Fibroblast of skin of back (primary cell): ENCODE data around the gene SDC4.
A peak's percentile ranks its signal among the peaks of the same experiment; 100 is the strongest.

Experiments used
- DNase-seq: peaks from one replicate; pipeline ENCODE4 v3.0.0-alpha.2; 2013

SDC4 gene

DNA sequence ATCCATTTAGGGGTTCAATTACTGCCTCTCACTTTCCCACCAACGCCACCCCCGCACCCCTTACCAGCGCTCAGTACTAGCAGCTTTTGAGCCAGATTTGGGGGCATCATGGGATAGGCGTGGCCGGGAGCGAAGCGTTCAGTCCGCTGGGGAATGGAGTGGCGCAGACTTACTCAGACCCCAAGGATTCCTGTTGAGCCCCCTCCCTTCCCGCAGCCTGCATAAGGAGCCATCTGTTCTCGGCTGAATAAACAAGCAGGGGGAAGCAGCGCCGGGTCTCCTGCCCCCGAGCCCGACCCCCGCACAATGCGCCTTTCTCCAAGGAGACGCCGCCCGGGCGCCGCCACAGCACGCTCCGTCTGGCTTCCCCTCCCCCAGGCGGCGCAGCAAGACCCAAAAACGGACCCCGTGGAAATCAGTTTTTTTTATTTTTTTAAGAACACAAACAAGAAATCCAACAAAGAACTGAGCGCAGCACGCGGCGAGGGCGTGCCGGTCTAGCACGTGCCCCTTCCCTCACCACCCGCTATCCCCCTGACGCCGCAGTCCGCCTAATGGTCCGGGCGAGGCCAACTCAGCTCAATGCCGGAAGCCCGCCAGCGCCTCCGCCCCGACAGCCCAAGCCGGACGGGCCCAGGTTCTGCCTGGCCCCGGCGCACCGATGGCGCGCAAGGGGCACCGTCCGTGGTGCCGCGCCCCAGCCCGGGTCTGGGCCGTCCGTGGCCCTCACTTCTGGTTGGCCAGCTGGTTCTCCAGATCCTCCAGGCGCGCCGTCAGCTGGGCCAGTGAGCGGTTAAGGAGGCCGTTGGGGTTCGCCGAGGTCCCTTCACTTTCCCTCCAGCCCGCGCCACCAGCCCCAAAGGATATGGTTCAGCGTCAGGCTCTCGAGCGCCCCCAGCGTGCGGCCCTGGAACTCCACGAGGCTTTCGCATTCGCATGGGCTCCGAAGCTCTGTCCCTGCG lies 54.9 kb downstream of the SDC4 start:
- peak; percentile 73 for DNase-seq

DNA sequence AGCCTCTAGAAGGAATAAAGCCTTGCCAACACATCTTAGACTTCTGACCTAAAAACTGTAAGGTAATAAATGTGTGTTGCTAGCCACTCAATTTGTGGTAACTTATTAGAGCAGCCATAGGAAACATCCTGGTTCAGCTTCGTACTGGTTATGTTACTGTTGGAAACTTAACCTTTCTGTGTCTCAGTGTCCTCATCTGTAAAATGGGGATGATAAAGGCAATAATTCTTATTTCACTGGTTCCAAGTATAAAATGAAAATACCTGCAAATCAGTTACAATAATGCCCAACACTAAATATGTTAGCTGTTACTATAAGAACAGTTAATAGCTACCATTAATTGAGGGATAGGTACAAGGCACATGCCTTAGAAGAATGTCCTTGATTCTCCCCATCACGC lies 55.9 kb downstream of the SDC4 start:
- no peak for DNase-seq

DNA sequence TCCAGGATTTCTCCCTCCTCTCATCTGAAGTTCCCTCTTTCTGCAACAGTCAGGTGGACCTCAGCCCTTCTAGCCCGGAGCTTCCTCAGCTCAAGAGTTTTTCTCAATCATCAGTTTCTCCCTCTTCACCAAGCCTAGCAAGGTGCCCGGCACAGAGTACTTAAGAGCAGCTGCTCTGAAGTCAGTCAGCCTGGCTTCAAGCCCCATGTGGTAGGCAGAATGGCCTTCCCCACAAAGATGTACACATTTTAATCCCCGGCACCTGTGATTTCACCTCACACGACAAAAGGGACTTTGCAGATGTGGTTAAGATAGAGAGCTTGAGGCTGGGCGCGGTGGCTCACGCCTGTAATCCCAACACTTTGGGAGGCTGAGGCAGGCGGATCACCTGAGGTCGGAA lies 56.7 kb downstream of the SDC4 start:
- no peak for DNase-seq

DNA sequence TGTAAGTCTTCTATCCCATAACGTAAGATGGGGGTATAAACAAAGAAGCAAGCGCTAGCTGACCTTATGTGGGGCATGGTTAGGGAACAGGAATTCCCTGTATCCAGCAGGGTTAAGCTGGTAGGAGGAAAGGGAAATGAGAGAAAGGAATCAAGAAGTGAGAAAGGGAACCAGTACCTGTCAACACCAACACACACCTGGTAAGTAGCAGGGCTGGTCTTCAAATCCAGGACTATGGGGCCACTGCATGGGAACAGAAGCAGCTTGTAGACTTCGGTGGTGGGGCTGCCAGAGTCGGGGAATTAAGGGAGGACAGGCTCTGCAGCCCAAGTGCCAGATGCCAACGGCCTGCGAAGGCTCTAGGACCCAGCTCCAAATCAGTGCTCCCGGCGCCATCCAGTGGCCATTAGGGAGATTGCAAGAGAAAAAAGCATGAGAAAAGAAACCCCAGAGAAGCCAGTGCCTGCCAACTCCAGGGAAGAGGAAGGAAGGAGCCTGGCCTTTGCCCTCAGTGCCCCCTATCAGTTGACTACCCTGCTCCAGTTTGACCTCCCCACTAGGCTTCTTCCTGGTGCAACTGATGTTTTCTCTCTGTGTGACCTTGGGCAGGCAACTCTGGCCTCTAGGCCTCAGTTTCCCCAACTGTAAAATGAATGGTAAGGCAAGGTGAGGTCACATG lies 57.4 kb downstream of the SDC4 start:
- peak; percentile 75 for DNase-seq

DNA sequence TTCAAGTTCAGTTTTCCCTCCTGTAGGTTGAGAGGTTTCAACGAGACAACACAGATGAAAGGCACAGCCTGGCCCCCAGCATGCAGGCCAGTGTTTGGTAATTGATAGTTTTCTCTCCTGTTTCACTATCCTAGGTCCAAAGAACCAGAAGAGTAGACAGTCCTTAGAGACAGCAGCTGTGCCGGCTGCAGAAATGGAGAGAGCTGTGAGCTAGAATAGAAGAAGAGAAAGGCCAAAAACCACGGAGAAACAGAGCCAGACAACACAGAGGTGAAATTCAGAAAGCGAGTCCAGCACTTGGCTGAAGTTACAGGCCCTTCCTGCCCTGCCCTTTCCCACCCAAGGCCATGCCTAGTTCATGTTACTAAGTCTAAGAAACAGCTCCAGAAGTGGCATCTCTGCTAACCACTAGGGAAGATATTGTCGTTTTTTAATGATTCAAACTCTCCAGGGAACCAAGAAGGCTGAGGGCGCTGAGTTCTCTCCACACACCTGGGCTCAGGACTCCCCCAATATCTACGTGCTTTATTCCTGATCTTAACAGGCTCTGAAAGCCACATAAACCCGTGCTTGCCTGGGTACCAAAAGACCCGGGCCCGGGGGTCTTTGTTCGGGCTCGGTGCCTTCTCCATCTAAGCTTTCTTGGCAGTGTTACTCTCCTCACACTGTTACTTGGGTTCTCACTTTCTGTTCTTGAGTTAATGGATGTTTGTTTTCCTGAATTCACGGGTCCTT lies 58.1 kb downstream of the SDC4 start:
- DNase-seq: no peak

DNA sequence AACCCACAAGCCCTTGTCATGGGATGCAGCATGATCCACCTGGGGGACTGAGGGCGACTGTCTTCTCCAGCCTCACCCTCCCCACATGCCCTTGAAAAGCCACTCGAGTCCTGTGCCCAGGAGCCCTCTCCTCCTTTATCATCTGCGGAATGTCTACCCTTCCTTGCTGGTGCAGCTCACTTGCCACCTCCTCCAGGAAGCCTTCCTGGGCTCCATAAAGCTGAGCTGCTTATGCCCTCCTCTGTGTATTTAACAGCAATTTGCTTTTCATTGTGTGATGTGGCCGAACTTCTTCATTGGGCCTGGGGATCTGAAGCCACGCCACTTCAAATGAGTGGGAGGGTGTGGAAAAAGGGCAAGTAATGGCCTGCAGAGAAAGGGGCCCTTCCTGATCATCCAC lies 59.4 kb downstream of the SDC4 start:
- DNase-seq: no peak

DNA sequence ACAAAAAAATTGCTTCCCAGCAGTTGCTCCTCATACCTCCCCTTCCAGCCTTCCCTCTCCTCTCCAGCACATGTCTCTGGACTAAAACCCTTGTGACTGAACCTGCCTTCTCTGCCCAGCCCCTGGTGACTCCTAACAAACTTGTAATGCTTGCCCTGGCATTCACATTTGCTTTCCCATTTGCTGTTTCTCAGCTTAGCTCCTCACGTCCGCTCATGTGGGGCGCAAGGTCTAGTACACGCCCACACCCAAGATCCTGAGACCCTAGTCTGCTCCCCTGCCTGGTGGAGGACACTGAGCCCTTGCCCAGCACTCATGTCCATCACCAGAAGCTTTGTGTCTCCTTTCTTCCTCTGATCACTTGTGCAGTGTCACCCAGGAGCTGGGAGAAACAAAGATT lies 59.8 kb downstream of the SDC4 start:
- no peak for DNase-seq

DNA sequence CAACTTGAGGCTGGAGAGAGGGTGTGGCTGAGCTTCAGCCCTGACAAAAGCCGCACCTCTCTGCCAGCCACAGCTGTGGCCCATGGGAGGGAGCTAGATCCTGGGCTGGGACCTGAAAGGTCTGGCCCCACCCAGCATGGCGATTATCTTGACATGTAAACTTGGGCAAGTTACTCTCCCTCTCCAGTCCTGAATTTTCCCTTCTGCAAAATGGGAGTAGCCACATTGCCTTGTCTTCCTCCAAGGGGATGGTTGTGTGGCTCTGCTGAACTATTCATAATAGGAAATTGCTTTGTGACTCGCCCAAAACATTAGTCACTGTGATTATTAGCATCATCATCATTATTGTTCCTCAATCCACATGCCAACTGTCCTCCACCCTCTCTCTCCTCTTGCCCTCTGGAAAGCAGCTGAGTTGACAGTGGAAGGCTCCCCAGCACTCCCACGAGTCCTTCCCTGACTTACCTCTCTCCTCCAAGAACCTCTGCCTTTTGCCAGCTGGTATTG lies 64.6 kb downstream of the SDC4 start:
- peak; percentile 16 for DNase-seq

DNA sequence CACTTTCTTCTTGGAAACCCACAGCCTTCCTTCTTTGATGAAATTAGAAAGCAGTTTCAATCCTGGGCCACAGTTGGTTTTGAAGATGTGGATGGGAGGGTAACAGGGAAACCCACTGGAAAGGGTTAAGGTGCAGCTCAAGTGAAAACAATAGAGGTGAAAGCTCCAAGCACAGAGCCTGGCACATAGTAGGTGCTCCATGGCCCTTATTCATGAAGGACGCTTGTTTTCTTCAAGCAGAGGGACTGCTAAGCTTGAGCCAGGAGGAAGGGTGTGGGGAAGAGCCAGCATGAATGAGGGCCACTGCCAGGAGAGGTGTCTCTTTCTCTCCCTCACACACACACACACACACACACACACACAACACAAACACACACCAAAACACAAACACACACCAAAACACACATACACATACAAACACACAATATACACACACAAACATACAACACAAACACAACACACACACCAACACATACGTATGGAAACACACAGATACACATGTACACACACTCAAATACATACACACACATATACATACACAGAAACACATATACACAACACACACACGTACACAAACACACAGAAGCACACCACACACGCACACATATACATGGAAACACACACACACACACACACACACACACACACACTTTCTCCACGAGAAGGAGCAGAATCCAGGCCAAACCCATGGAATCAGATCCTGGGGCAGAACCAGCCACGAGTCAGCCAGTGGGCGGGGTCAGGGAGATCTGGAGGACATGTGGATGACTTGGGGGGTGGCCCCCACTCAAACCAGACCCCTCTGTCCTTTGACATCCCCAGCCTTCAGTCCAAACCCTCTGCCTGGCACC lies 65.3 kb downstream of the SDC4 start:
- no peak for DNase-seq

DNA sequence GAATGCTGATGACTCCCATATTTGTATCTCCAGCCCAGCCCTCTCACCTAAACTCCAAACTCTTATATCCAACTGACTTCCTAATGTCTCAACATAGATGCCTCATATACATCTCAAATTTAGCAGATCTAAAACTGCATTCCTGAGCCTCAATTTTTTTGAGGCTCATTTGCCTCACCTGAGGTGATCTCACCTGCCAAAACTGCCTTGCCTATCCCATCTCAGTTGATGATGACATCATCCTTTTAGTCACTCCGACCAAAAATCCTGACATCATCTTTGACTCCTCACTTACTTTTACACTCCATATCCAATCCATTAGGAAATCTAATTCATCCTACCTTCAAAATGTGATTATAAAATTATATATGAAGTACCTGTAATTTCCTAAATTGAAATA lies 68.2 kb downstream of the SDC4 start:
- no peak for DNase-seq

DNA sequence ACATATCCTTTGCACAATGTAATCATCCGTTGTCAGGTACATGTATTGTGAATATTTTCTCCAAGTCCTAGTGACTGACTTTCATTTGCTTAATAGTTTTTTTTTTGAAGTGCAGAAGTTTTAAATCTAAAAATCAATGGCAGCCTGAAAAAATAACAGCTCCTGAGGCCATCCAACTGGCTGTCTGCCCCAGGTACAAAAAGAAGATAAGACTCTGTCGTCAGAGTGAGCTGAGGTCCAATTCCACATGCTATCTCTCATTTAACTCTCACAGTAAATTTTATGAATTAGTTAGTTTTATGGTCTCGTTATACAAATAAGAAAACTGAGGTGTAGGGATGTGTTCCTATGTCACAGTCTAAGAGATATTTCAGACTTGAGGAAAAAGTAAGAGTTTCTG lies 72.9 kb downstream of the SDC4 start:
- DNase-seq: no peak
